ENCODE data around the gene TMPRSS4. TPM values are rescaled to one million over a fixed set of nuclear protein-coding genes. Genes with fewer than 3 reads are reported as not detected.

The TMPRSS4 gene
- total and polyA plus RNA-seq, 9 of the 15 experiments (the other 6 are each of a cell fraction or from before 2014, with no cell fraction given) = 4.0 to 10.0 (median 5.6) TPM

DNA sequence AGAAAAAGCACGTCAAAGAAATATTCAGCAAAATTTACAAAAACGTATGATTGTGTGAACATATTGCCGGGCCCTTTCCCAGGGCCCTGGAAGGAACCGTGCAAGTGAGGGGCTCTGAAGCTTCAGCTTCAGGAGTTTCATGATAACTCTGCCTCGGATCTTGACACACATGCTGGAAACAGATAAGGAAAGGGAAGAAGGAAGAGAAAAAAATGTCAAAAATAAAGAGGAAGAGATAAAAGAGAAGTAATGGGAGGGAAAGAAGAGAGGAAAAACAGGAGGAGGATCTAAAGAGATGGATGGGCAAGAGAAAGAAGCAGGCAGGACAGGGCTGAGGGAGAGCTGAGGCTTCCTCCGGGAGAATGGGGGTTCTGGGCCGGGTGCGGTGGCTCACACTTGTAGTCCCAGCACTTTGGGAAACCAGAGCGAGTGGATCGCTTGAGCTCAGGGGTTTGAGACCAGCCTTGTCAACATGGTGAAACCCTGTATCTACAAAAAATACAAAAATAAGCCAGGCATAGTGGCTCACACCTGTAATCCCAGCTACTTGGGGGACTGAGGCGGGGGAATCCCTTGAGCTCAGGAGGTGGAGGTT, 2.7 kb upstream of the TMPRSS4 start (continued):
- TF ChIP-seq, protein P1, sequence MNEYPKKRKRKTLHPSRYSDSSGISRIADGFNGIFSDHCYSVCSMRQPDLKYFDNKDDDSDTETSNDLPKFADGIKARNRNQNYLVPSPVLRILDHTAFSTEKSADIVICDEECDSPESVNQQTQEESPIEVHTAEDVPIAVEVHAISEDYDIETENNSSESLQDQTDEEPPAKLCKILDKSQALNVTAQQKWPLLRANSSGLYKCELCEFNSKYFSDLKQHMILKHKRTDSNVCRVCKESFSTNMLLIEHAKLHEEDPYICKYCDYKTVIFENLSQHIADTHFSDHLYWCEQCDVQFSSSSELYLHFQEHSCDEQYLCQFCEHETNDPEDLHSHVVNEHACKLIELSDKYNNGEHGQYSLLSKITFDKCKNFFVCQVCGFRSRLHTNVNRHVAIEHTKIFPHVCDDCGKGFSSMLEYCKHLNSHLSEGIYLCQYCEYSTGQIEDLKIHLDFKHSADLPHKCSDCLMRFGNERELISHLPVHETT (CRISPR knock-in tag; conservative IDR thresholded peaks at IDR 0.05 in 1 of 2, IDR thresholded peaks at IDR 0.05 in 1 of 2) = no peak
- TF ChIP-seq REST (IDR thresholded peaks at IDR 0.05; ENCODE audit: borderline replicate concordance) (no peak), REST (CRISPR knock-in tag; IDR thresholded peaks at IDR 0.05; ENCODE audit: low read depth) (no peak), CUX1 (CRISPR knock-in tag; IDR thresholded peaks at IDR 0.05) (no peak), EP300 (IDR thresholded peaks at IDR 0.05; ENCODE audit: low read length) (peak; percentile 42), CTCF (IDR thresholded peaks at IDR 0.05 in 2 of 3, conservative IDR thresholded peaks at IDR 0.05 in 1 of 3; ENCODE audit: insufficient read depth in 2 of 3, low read depth in 1 of 3, low read length in 3 of 3) (no peak), MCM7 (IDR thresholded peaks at IDR 0.05) (no peak)
- TF ChIP-seq, protein P2, sequence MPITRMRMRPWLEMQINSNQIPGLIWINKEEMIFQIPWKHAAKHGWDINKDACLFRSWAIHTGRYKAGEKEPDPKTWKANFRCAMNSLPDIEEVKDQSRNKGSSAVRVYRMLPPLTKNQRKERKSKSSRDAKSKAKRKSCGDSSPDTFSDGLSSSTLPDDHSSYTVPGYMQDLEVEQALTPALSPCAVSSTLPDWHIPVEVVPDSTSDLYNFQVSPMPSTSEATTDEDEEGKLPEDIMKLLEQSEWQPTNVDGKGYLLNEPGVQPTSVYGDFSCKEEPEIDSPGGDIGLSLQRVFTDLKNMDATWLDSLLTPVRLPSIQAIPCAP (CRISPR knock-in tag; IDR thresholded peaks at IDR 0.05; ENCODE audit: borderline replicate concordance) = no peak
